Left colon (tissue), 2 donors: ENCODE data around the gene LHX5. TPM values are rescaled to one million over a fixed set of nuclear protein-coding genes. Genes with fewer than 3 reads are reported as not detected.

Experiments used
- ATAC-seq: fragments of 200-7000 bp; cut with Tn5 transposase; one replicate; pipeline ENCODE4 v1.9.1; 2020; ENCODE audit warnings: mild to moderate bottlenecking, moderate library complexity
- DNase-seq, 2 donors: peaks; one replicate each; pipeline ENCODE4 v3.0.0-alpha.2; 2020
- intact Hi-C, 2 donors: fragments of 100-400 bp; cut with DNase I in 1 of 2; cut with micrococcal nuclease in 1 of 2; formaldehyde crosslinking; loops; one replicate each; pipeline versions ENCODE4 v1.11.2 to v1.14.0; 2022; cut with DNase I, micrococcal nuclease
- total RNA-seq, 2 donors: library from RNA; stranded (reverse); fragmentation: NEBNext Ultra II Directional; extraction: Animal tissue kit (Norgen Biotek cat#: 25700); gene quantifications; one replicate each; pipeline ENCODE4 v1.2.1, GENCODE V29; 2021
- donor health status: DM: no; HTN: no; CAD: no.
- donor health status: DM: yes; HTN: yes; CAD: no.

The LHX5 gene
- total RNA-seq, 2 donors from 2014 or later, result not detected

- DNase-seq (no peak), ATAC-seq (no peak)
- intact Hi-C loops, result loop anchor here in 1 of 2 donors (5.0 kb wide), 1 partner anchor 114 kb away; no protein-coding TSS in a partner anchor
These were observed 45.7 kb downstream of the LHX5 start for GRCh38 chr12:113425960-113426453.

GRCh38 chr12:113424915-113425823 lies 46.5 kb downstream of the LHX5 start:
- DNase-seq (peak in 1 of 2 donors; percentile 63), ATAC-seq (peak; percentile 44)
- intact Hi-C loops, result loop anchor here in 1 of 2 donors (5.0 kb wide), 1 partner anchor 113 kb away; no protein-coding TSS in a partner anchor

- ATAC-seq (no peak), DNase-seq (no peak)
- intact Hi-C loops, result no loop called here
These were observed 47.2 kb downstream of the LHX5 start for GRCh38 chr12:113424456-113424855.

- ATAC-seq, result peak; percentile 7
- no peak for DNase-seq
- intact Hi-C loops, result no loop called here
These were observed 48.6 kb downstream of the LHX5 start for GRCh38 chr12:113422886-113423669.

GRCh38 chr12:113422030-113422885 lies 49.4 kb downstream of the LHX5 start, which contains the start of gene SDSL:
SDSL (plus strand) TSS chr12:113422380; CDS start chr12:113427983, 5,603 bp downstream.
- DNase-seq (peak; percentile 75 to 77), ATAC-seq (peak; percentile 97)
- intact Hi-C loops, result no loop called here

- intact Hi-C loops, result no loop called here
- no peak for ATAC-seq
- no peak for DNase-seq
These were observed 50.6 kb downstream of the LHX5 start for GRCh38 chr12:113420996-113421595.

GRCh38 chr12:113418213-113418879 lies 53.3 kb downstream of the LHX5 start:
- no peak for ATAC-seq
- intact Hi-C loops, result no loop called here
- DNase-seq, result no peak

- DNase-seq, result no peak
- ATAC-seq, result no peak
- intact Hi-C loops, result no loop called here
These were observed 55.4 kb downstream of the LHX5 start for GRCh38 chr12:113416091-113416754.

- no peak for ATAC-seq
- intact Hi-C loops, result no loop called here
- no peak for DNase-seq
These were observed 57.1 kb downstream of the LHX5 start for GRCh38 chr12:113414519-113415038.

- ATAC-seq (no peak), DNase-seq (no peak)
- intact Hi-C loops, result no loop called here
These were observed 58.2 kb downstream of the LHX5 start for GRCh38 chr12:113413488-113413939.

Other genes with a start within 250 kb of the LHX5 start
- 10 to 100 TPM; 50.5 to 57.3 TPM for gene SLC8B1, start 136.8 kb downstream of the LHX5 start, total RNA-seq
- gene PLBD2, start 113.3 kb downstream of the LHX5 start, total RNA-seq, result 10 to 100 TPM; 17.7 to 23.5 TPM
- 1 to 10 TPM in 1 of 2 donors, under 1 TPM in 1; 0.76 to 4.7 TPM for gene SDS, start 68.0 kb downstream of the LHX5 start, total RNA-seq
- 10 to 100 TPM; 14.7 to 20.1 TPM for gene SDSL, start 49.5 kb downstream of the LHX5 start, total RNA-seq